ENCODE measurements around the gene CDC40. TPM values are rescaled to one million over a fixed set of nuclear protein-coding genes. Genes with fewer than 3 reads are reported as not detected.

The CDC40 gene
- total and polyA plus RNA-seq, 3 donors from 2014 or later: 16.3 to 20.1 (median 17.9) TPM

DNA sequence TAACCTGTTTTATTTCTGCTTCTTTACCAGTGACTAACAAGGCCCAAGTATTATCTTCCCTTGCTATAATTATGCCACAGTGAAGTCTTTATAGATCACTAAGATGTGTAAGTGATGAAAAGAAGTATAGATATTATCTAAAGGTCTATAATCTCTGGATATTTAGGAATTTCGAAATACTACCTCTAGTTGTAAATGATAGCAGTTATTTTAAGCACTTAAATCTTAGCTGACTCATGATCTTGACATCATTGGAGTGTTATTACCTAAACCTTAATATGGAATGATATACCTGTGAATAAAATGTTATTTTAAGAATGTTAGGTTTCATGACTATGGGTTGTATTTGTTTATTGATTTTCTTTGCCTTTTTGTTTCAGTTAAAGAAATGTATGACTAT, 31.5 kb downstream of the CDC40 start:
- DNase-seq: no peak
- TF ChIP-seq CTCF (IDR thresholded peaks at IDR 0.05) (no peak), POLR2A (IDR thresholded peaks at IDR 0.05) (no peak)
- no peaks in the 10 kb centered on the region for H3K4me1 ChIP-seq
- H3K27me3 ChIP-seq: no peaks in the 10 kb centered on the region
- no peaks in the 10 kb centered on the region for H3K9me3 ChIP-seq
- H3K4me3 ChIP-seq: no peak overlapping the region
- no peak overlapping the region for H3K27ac ChIP-seq
- no peaks in the 10 kb centered on the region for H3K36me3 ChIP-seq (ENCODE audit: low read depth, missing control alignments)
- intact Hi-C loops (cut with DNase I; ENCODE audit: low total_unique reads): no loop called here
- 89 to 94% methylated on average over 1 of the region's 1 CpG for WGBS, 2 donors

GRCh38 chr6:110214338-110214737, 34.1 kb downstream of the CDC40 start:
- no peak for DNase-seq

DNA sequence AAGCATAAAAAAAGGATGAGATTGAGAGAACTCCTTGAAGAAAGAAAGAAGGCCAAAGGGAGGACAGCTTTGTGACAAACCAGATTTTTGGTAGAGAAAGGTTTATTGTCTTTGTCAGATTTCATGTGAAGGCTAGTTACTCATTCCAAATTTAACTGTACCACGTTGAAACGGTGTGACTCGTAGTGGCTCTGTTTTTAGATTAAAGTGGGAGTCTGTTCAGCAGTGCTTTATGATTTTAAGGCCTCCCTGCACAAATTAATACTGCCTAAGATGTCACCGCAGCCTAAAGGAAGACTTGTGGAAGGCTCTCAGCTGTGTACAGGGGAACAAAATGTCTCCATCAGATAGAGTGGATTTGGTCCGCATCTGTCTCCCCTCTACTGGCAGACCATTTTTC, 35.9 kb downstream of the CDC40 start:
- H3K4me1 ChIP-seq: no peaks in the 10 kb centered on the region
- H3K27ac ChIP-seq: no peak overlapping the region
- H3K36me3 ChIP-seq (ENCODE audit: low read depth, missing control alignments): no peaks in the 10 kb centered on the region
- 80 to 85% methylated on average over 5 of the region's 5 CpGs for WGBS, 2 donors
- TF ChIP-seq POLR2A (IDR thresholded peaks at IDR 0.05) (no peak), CTCF (IDR thresholded peaks at IDR 0.05) (no peak)
- H3K4me3 ChIP-seq: no peak overlapping the region
- intact Hi-C loops (cut with DNase I; ENCODE audit: low total_unique reads): no loop called here
- no peaks in the 10 kb centered on the region for H3K9me3 ChIP-seq
- no peaks in the 10 kb centered on the region for H3K27me3 ChIP-seq
- no peak for DNase-seq

More at GRCh38 chr6:110214338-110214737, 34.1 kb downstream of the CDC40 start:
- WGBS, 2 donors: 35 to 48% methylated on average over 1 of the region's 1 CpG
- H3K27me3 ChIP-seq: no peaks in the 10 kb centered on the region
- no peak overlapping the region for H3K4me3 ChIP-seq
- no peaks in the 10 kb centered on the region for H3K4me1 ChIP-seq
- TF ChIP-seq POLR2A (IDR thresholded peaks at IDR 0.05) (no peak), CTCF (IDR thresholded peaks at IDR 0.05) (no peak)
- H3K27ac ChIP-seq: no peak overlapping the region
- H3K9me3 ChIP-seq: no peaks in the 10 kb centered on the region
- H3K36me3 ChIP-seq (ENCODE audit: low read depth, missing control alignments): no peaks in the 10 kb centered on the region
- intact Hi-C loops (cut with DNase I; ENCODE audit: low total_unique reads): no loop called here

GRCh38 chr6:110217266-110217665, 37.0 kb downstream of the CDC40 start:
- no peaks in the 10 kb centered on the region for H3K9me3 ChIP-seq
- no peak overlapping the region for H3K4me3 ChIP-seq
- H3K4me1 ChIP-seq: no peaks in the 10 kb centered on the region
- H3K27me3 ChIP-seq: no peaks in the 10 kb centered on the region
- H3K27ac ChIP-seq: no peak overlapping the region
- TF ChIP-seq CTCF (IDR thresholded peaks at IDR 0.05): no peak
- TF ChIP-seq POLR2A (IDR thresholded peaks at IDR 0.05): no peak
- intact Hi-C loops (cut with DNase I; ENCODE audit: low total_unique reads): no loop called here
- no peaks in the 10 kb centered on the region for H3K36me3 ChIP-seq (ENCODE audit: low read depth, missing control alignments)
- 78 to 88% methylated on average over 2 of the region's 2 CpGs for WGBS, 2 donors
- DNase-seq: no peak

- H3K4me1 ChIP-seq: no peaks in the 10 kb centered on the region
- TF ChIP-seq CTCF (IDR thresholded peaks at IDR 0.05) (no peak), POLR2A (IDR thresholded peaks at IDR 0.05) (no peak)
- H3K27ac ChIP-seq: no peak overlapping the region
- no peak overlapping the region for H3K4me3 ChIP-seq
- H3K27me3 ChIP-seq: no peaks in the 10 kb centered on the region
- H3K9me3 ChIP-seq: no peaks in the 10 kb centered on the region
- H3K36me3 ChIP-seq (ENCODE audit: low read depth, missing control alignments): no peaks in the 10 kb centered on the region
- intact Hi-C loops (cut with DNase I; ENCODE audit: low total_unique reads): no loop called here
- no peak for DNase-seq
Measured at GRCh38 chr6:110221738-110222137, 41.5 kb downstream of the CDC40 start.
